Thymus (tissue), 11 donors: ENCODE data around the gene PCIF1. TPM values are rescaled to one million over a fixed set of nuclear protein-coding genes. Genes with fewer than 3 reads are reported as not detected.

ENCODE experiments used
- DNase-seq, 9 donors: peaks; one replicate each; pipeline ENCODE4 v3.0.0-alpha.2; 2013; ENCODE audit warnings: low spot score in 9 of 9, low read depth in 6 of 9, missing footprints in 1 of 9
- H3K27ac ChIP-seq, 2 donors: one replicate each; pipeline ENCODE4 v1.5.1; 2013; ENCODE audit warnings: control low read depth in 1 of 2, low read depth in 1 of 2, low read length in 1 of 2, mild to moderate bottlenecking in 1 of 2, moderate library complexity in 1 of 2
- H3K27me3 ChIP-seq, 2 donors: one replicate each; pipeline ENCODE4 v1.5.1; 2013; ENCODE audit warnings: low read length in 1 of 2; ENCODE audit not compliant: control insufficient read depth in 2 of 2, insufficient read depth in 1 of 2
- H3K36me3 ChIP-seq, 2 donors: one replicate each; pipeline ENCODE4 v1.5.1; 2013; ENCODE audit warnings: low read length in 1 of 2, mild to moderate bottlenecking in 1 of 2, moderate library complexity in 1 of 2; ENCODE audit not compliant: control insufficient read depth in 2 of 2, insufficient read depth in 2 of 2
- H3K4me1 ChIP-seq, 2 donors: one replicate each; pipeline ENCODE4 v1.5.1; 2013; ENCODE audit warnings: low read length in 2 of 2; ENCODE audit not compliant: control insufficient read depth in 2 of 2, insufficient read depth in 2 of 2
- H3K4me3 ChIP-seq, 2 donors: one replicate each; pipeline ENCODE4 v1.5.1; 2013; ENCODE audit warnings: low read length in 2 of 2, control low read depth in 1 of 2, mild to moderate bottlenecking in 1 of 2
- H3K9me3 ChIP-seq, 2 donors: one replicate each; pipeline ENCODE4 v1.5.1; 2013; ENCODE audit warnings: low read length in 1 of 2, mild to moderate bottlenecking in 1 of 2; ENCODE audit not compliant: control insufficient read depth in 2 of 2, insufficient read depth in 1 of 2
- WGBS: extraction: QIAGEN DNeasy Blood & Tissue Kit; methylation state at CpG from one replicate; pipeline ENCODE4 v1.1.7; 2013; 5-methylcytosine and 5-hydroxymethylcytosine counted together
- polyA plus RNA-seq: library from polyadenylated mRNA; stranded (reverse); fragments of 200-250 nt; gene quantifications from one replicate; pipeline ENCODE4 v1.2.3, GENCODE V29; 2013
- total RNA-seq: library from RNA; stranded (reverse); fragments of 120-200 nt; gene quantifications from one replicate; pipeline ENCODE4 v1.2.4, GENCODE V29; 2013
- donor health status: healthy.

The PCIF1 gene
- total and polyA plus RNA-seq, 2 donors, result 13.9 to 37.4 TPM

DNA sequence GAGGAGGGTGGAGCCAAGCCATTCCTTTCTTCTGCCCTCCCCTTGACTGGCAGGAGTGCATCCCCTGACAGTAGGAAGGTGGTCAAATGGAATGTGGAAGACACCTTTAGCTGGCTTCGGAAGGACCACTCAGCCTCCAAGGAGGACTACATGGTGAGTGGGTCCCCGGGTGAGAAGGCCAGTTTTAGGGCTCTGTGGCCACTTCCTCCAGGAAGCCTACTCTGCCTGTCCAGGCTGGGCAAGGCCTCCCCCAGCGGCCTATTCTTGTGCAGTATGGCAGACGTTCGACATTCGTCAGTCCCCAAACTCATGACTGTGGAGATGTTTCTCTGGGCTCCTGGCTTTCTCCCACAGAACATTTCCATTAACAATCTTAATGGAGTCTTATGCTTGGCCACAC, 9.1 kb downstream of the PCIF1 start:
- H3K4me1 ChIP-seq, result no peaks in the 10 kb centered on the region
- H3K4me3 ChIP-seq, result no peak overlapping the region
- H3K27ac ChIP-seq, result no peak overlapping the region
- whole genome bisulfite sequencing, result 99% methylated on average over 6 of the region's 6 CpGs
- no peaks in the 10 kb centered on the region for H3K27me3 ChIP-seq
- H3K9me3 ChIP-seq, result no peaks in the 10 kb centered on the region
- peaks cover 90 to 95% of the 10 kb centered on the region in 2 donors for H3K36me3 ChIP-seq
- no peak for DNase-seq

DNA sequence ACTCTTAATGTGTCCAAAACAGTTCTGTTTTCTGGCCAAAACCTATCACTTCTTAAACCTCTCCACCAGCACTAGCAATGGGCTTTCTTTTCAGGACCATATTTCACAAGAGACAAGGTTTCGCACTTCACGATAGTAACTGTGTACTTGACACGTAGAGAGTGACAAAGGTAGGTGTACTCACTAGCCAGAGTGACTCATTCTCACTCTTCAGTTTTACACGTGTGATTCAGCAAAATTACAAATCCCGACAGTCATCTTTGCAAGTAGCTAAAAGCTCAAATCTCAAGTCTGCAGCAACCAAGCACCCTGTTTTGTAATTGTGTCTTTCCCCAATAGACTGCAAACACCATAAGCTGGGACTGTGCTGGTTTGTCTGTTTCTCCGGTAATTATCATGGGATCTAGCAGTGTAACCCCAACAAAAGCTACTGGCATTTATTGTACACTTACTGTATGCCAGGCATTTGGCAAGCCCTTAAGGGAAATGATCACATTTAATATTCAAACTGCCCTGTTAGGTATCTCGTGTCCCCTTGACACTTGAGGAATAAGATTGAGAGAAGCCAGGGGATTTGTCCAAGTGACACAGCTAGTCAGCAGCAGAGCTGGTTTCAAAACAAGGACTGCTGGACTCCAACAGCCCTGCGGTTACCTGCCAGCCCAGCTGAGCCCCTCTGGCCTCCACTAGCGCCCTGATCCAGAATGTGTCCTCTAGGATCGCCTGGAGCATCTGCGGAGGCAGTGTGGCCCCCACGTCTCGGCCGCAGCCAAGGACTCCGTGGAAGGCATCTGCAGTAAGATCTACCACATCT, 9.9 kb downstream of the PCIF1 start:
- WGBS, result 97% methylated on average over 15 of the region's 15 CpGs
- H3K4me1 ChIP-seq, result no peaks in the 10 kb centered on the region
- no peak for DNase-seq

DNA sequence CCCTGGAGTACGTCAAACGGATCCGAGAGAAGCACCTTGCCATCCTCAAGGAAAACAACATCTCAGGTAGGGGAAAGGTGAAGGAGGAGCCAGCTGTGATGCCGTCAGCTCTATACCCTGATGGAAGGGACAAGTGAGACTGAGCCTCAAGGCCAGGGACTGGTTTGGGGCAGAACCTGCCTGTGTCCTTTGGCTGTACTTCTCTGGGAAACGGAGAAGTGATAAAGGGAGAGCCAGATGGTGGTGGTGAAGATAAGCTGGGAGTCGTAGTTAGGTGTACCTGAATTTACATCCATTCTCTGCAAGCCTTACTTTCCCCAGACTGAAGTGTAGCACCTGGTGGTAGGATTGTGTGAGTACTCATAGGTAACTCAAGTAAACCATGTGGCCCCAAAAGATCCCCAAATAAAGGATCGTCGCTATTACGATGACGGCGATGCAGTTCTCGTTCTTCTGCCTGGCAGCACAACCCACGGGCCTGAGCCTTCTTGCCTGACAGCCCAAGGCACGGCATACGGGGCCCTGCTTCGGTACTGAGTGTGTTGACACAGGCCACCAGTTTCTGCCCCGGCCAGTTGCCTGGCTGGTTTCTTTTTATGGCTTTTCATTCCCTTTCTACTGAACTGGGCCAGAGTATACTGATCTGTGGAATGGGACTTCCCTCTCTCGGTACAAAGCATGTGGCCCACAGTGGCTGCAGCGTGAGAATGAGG, 10.6 kb downstream of the PCIF1 start:
- no peak for DNase-seq
- H3K4me3 ChIP-seq, result no peak overlapping the region
- H3K4me1 ChIP-seq, result no peaks in the 10 kb centered on the region
- 98% methylated on average over 19 of the region's 19 CpGs for whole genome bisulfite sequencing
- H3K36me3 ChIP-seq, result peaks cover 90 to 95% of the 10 kb centered on the region in 2 donors
- H3K9me3 ChIP-seq, result no peaks in the 10 kb centered on the region
- H3K27ac ChIP-seq, result no peak overlapping the region
- H3K27me3 ChIP-seq, result no peaks in the 10 kb centered on the region

More for the DNA sequence above, 9.9 kb downstream of the PCIF1 start:
- Histone ChIP-seq H3K4me3 (no peak overlapping the region), H3K9me3 (no peaks in the 10 kb centered on the region), H3K27ac (no peak overlapping the region), H3K27me3 (no peaks in the 10 kb centered on the region), H3K36me3 (peaks cover 90 to 95% of the 10 kb centered on the region in 2 donors)

DNA sequence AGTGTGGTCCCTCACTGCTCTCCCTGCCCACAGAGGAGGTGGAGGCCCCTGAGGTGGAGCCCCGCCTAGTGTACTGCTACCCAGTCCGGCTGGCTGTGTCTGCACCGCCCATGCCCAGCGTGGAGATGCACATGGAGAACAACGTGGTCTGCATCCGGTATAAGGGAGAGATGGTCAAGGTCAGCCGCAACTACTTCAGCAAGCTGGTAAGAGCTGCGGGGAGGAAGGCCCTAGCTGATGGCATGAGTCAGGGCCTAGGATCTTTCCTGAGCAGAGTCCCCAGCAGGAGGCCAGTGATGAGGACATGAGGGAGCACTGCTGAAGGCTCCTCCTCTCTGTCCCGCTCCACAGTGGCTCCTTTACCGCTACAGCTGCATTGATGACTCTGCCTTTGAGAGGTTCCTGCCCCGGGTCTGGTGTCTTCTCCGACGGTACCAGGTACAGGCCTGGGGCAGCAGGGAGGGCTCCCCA, 11.2 kb downstream of the PCIF1 start:
- no peak for DNase-seq
- H3K4me1 ChIP-seq, result peaks cover 0 to under 1% of the 10 kb centered on the region in 2 donors
- no peak overlapping the region for H3K27ac ChIP-seq
- WGBS, result 93% methylated on average over 13 of the region's 13 CpGs
- H3K27me3 ChIP-seq, result no peaks in the 10 kb centered on the region
- H3K4me3 ChIP-seq, result no peak overlapping the region
- peaks cover 88 to 95% of the 10 kb centered on the region in 2 donors for H3K36me3 ChIP-seq
- no peaks in the 10 kb centered on the region for H3K9me3 ChIP-seq

DNA sequence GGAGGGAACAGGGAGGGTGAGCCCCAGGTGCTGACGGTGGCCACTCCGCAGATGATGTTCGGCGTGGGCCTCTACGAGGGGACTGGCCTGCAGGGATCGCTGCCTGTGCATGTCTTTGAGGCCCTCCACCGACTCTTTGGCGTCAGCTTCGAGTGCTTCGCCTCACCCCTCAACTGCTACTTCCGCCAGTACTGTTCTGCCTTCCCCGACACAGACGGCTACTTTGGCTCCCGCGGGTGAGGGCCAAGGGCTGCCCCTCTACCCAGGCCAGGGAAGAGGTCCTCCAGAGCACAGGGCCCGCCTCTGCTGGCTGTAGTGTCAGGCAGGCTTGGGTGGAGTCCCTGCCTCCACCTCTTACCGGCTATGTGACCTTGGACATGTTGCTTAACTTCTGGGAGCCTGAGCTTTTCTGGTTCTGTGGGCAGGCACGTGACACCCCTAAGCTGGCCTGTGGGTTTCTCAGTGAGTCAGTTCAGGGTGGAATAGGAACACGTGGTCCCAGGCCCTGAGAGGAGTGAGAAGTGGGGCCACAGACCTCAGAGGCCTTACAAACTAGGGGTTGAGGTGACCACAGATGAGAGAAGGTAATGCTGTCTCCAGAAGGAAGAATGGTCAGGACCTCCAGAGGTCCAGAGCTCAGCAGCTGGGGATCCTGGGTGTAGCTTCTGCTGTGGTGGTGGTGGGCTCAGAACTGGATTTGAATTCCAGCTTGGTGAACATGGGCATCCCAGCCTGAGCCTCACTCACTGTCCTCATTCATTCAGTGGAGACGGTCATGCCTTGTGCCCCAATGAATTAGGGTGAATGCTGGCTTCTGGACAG, 11.9 kb downstream of the PCIF1 start:
- Histone ChIP-seq H3K4me1 (peaks cover 4 to 7% of the 10 kb centered on the region in 2 donors), H3K27me3 (no peaks in the 10 kb centered on the region), H3K27ac (no peak overlapping the region), H3K9me3 (no peaks in the 10 kb centered on the region), H3K36me3 (peaks cover 87 to 94% of the 10 kb centered on the region in 2 donors), H3K4me3 (no peak overlapping the region)
- 98% methylated on average over 20 of the region's 20 CpGs for WGBS
- DNase-seq, result no peak

DNA sequence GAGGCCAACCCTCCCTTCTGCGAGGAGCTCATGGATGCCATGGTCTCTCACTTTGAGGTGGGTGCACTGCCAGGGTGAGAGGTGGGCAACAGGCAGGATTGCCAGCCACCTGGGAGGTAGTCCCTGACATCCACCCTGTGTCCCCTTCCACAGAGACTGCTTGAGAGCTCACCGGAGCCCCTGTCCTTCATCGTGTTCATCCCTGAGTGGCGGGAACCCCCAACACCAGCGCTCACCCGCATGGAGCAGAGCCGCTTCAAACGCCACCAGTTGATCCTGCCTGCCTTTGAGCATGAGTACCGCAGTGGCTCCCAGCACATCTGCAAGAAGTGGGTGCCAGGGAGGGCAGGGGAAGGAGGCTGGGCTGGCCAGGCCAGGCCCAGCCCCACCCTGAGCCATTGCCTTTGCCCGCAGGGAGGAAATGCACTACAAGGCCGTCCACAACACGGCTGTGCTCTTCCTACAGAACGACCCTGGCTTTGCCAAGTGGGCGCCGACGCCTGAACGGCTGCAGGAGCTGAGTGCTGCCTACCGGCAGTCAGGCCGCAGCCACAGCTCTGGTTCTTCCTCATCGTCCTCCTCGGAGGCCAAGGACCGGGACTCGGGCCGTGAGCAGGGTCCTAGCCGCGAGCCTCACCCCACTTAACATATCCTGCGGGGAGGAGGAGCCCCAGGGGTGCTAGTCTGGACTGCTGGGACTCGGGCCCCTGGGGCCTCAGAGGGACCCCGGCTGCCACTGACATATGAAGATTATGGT, 12.8 kb downstream of the PCIF1 start:
- H3K27me3 ChIP-seq, result no peaks in the 10 kb centered on the region
- no peaks in the 10 kb centered on the region for H3K9me3 ChIP-seq
- no peak overlapping the region for H3K27ac ChIP-seq
- no peak overlapping the region for H3K4me3 ChIP-seq
- H3K4me1 ChIP-seq, result peaks cover 9 to 15% of the 10 kb centered on the region in 2 donors
- 96% methylated on average over 29 of the region's 29 CpGs for WGBS
- DNase-seq, result no peak
- H3K36me3 ChIP-seq, result peaks cover 94 to 99% of the 10 kb centered on the region in 2 donors

DNA sequence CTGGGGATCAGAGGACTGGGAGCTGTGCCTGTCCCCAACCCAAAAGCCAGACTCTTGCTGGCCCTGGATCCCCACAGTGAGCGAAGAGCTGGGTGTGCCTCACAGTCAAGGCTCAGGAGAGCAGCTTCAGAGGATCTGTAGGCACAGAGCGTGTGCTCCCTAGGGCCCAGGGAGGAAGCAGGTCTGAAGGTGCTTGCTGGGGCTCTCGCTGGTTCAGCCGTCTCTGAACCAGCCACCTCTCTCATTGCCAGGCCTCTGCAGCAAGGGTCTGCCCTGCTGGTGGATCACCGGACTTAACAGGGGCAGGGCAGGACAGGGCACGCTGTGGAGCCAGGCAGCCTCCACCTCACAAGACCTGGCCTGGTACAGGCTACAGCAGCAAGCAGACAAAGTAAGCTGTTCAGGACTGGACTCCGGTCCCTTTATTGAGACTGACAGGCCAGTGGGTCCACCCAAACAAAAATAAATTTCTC, 13.8 kb downstream of the PCIF1 start:
- Histone ChIP-seq H3K36me3 (peaks cover 94 to 99% of the 10 kb centered on the region in 2 donors), H3K4me1 (peaks cover 9 to 15% of the 10 kb centered on the region in 2 donors), H3K4me3 (no peak overlapping the region), H3K27me3 (no peaks in the 10 kb centered on the region), H3K9me3 (no peaks in the 10 kb centered on the region), H3K27ac (no peak overlapping the region)
- WGBS, result 91% methylated on average over 7 of the region's 7 CpGs
- DNase-seq, result no peak

DNA sequence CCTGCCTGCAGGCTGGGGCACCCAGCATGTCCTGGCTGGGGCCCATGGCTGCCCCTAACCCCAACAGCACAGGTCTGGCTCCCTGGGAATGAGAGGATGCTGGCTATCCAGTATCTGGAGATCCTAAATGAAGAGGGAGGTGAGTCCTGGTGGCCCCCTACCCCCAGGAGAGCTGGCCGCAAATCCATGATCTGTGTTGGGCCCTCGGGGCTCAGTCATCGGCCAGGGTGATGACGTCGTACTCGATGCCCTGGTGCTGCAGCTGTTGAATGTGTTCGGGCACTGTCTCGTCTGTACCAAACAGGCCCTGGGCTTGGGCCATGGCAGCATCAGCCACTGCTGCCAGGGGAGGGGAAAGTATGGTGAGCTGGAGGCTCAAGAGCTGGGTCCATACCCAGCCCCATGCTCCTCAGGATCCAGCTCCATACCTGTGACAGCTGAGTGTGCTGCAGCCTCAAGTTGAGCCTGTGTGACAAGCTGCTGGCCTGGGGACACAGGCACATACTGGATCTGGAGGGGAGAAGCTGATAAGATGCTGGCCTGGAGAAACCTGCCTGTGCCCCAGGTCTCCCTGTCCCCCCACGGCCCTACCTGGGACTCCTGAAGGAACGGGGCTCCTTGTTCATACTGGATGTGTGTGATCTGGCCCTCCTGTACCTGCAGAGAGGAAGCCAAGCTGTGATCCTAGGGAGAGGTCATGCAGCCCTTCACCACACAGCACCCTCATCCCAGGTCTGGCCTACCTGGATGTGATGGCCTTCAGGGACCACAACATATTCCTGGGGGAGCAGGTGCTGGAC, 14.5 kb downstream of the PCIF1 start:
- H3K9me3 ChIP-seq, result no peaks in the 10 kb centered on the region
- peaks cover 9 to 15% of the 10 kb centered on the region in 2 donors for H3K4me1 ChIP-seq
- peaks cover 93 to 99% of the 10 kb centered on the region in 2 donors for H3K36me3 ChIP-seq
- no peaks in the 10 kb centered on the region for H3K27me3 ChIP-seq
- H3K27ac ChIP-seq, result no peak overlapping the region
- WGBS, result 92% methylated on average over 10 of the region's 10 CpGs
- DNase-seq, result no peak
- no peak overlapping the region for H3K4me3 ChIP-seq
